Body of pancreas (tissue), 4 donors: Measurements from ENCODE around the gene IL1RAPL2.

Experiments used
- CTCF ChIP-seq, 7 experiments: fragments of 450-650 bp in 4 of 7; fragments of 200-600 bp in 3 of 7; sonication (generic) in 3 of 7; IDR thresholded peaks; one replicate each; pipeline ENCODE4 v1.5.1; 2016 to 2019; ENCODE audit warnings: antibody characterized with exemption in 7 of 7
- POLR2A ChIP-seq, 3 donors: fragments of 450-650 bp; IDR thresholded peaks; one replicate each; pipeline ENCODE4 v1.6.1; 2016; ENCODE audit warnings: antibody characterized with exemption in 3 of 3, mild to moderate bottlenecking in 2 of 3

- TF ChIP-seq CTCF (IDR thresholded peaks at IDR 0.05) (no peak), POLR2A (IDR thresholded peaks at IDR 0.05) (no peak)
Observed at GRCh38 chrX:105150036-105150435, 584.0 kb downstream of the IL1RAPL2 start.
